Cardiac septum (tissue), 1 donor: ENCODE data around the gene WNT9A. TPM values are rescaled to one million over a fixed set of nuclear protein-coding genes. Genes with fewer than 3 reads are reported as not detected.

ENCODE experiments used
- DNase-seq: peaks from one replicate; pipeline ENCODE4 v3.0.0-alpha.2; 2020; ENCODE audit warnings: low spot score
- intact Hi-C: fragments of 100-400 bp; cut with DNase I; formaldehyde crosslinking; loops from one replicate; pipeline ENCODE4 v1.14.0; 2022
- total RNA-seq: library from RNA; stranded (reverse); fragmentation: NEBNext Ultra II Directional; extraction: Animal tissue kit (Norgen Biotek cat#: 25700); gene quantifications from one replicate; pipeline ENCODE4 v1.2.1, GENCODE V29; 2021
- donor health status: DM: no; HTN: no; CAD: no.

The WNT9A gene
- total RNA-seq, 1 donor from 2014 or later, result 6.5 TPM

DNA sequence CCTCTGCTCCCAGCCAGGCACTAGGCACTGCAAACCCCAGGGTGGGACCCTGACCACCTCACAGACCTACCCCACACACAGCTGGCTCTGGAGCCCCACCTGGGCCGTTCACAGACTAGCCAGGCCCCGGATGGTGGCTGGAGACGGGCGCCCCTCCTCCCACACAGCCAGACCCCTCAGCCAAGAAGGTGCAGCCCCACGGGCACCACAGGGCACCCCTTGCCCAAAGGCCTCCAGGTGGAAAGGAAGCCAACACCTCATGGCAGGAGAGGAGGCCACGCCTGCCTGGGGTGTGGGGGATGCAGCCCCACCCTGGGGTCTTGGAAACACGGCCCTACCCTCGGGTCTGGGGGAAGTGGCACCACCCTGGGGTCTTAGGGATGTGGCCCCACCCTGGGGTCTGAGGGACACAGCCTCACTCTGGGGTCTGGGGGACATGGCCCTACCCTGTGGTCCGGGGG, 44.6 kb downstream of the WNT9A start:
- DNase-seq, result no peak
- intact Hi-C loops, result no loop called here

DNA sequence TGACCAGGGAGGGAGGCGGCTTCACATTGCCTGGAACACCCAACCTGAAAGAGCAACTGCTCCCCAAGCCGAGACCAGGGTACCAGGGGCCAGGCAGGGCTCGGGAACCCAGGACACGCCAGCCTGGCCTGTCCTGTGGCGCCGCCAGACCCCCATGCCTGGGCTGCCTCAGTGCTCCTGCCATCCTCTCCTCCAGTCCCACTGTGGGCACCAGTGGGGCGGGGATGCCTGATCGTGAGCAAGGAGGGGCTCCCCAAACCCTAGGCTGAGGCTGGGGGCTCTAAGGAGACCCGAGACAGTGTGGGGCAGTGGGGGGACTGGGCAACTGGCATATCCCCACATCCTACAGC, 45.1 kb downstream of the WNT9A start:
- intact Hi-C loops, result no loop called here
- no peak for DNase-seq

DNA sequence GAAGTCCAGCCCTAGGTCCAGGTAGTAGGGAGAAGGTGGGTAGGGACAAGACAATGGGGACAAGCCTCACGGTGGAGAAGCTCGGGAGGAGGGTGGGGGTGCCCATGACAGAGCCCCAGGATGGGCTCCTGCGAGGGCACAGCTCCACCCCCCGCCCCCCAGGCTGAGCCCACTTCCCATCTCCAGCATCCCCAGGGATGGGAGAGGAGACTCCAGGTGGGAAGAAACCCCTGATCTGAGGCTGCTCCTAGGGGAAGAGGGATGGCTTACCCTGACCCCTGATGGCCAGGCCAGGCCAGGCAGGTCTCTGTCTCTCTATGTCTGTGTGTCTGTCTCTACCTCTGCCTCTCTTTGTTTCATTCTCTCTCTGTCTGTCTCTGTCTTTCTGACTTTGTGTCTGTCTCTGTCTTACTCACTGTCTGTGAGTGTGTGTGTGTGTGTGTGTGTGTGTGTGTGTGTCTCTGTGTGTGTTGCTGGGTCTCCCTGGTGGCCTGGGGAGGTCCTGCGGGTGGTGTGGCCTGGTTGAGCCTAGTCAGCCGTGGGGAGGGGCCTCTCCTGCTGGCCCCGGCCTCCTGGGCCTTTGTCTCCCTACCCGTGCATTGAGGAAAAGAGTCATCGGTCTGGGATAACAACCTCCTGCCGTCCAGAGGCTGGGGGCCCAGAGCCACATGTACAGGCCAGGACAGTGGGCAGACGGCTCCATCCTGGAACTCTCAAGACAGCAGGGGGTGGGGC, 45.7 kb downstream of the WNT9A start:
- intact Hi-C loops, result no loop called here

DNA sequence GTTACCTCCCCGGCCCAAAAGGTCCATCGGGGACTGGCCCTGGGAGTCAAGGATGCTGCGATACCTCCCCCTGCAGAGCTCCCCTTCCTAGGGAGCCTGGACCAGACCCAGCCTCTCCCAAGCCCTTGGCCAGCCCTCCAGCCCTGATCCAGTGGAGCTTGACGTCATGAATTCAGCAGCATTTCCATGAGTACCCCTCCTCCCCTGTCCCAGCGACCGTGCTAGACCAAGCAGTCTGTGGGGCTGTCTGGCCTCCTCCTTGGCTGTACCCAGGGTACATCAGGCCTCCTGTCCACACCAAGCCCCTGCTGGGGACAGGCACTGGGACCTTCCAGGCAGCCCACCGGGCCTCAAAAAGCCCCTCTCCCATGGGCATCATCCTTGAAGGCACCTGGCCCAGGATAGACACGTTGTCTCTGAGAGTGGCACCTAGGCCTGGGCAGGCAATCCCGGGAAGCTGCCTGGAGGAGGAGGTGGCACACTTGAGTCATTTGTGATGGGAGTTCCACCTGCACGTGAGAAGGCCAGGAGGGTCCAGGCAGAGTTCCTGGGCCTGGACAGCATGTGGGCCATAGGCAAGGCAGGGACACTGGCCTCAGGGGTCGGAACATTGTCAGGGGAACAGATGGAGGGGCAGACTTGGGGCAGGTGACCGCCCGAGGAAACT, 46.4 kb downstream of the WNT9A start:
- peak; percentile 68 for DNase-seq
- intact Hi-C loops, result no loop called here

More for the DNA sequence above, 45.7 kb downstream of the WNT9A start:
- peak; percentile 69 for DNase-seq

DNA sequence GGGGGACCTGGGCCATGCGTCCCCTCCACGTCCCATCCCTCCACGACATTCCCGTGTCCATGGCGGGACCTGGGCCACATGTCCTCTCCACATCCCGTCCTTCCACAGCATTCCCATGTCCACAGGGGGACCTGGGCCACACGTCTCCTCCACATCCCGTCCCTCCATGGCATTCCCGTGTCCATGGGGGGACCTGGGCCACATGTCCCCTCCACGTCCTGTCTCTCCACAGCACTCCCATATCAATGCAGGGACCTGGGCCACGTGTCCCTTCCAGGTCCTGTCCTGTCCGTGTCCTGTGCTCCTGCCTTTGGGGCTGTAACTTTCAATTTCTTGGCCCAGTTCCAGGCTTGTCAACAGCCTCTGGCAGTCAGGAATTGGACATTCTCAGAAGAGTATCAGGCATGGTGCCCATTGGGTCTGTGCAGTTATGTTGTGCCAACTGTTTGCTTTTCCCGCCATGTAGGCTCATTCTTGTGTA, 47.1 kb downstream of the WNT9A start:
- no peak for DNase-seq
- intact Hi-C loops, result no loop called here

DNA sequence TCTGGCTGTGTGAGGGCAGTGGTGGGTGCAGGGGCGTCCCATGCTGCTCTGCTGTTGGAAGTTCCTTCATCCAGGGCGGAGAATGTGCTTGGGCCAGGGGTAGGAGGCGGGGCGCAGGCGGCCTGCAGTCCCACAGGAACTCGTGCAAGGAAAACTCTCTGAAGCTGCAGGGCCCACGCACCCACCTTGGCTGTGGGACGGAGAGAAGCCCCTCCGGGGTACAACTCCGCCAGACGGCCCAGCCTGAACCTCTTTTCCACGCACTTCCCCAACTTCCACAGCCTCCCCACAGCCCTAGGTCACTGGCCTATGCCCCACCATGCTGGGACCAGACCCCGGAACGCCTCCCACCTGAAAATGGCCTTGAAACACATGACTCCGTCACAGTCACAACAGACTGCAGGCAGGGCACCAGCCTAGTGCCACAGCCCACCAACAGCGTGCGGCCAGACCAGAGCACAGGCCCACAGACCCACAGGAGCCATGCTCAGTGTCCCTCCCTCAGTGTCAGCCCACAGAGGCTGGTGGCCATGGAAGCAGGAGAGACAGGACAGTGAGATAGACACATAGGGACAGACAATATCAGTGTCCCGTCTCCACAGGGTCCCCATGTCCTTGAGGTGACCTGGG, 47.8 kb downstream of the WNT9A start:
- intact Hi-C loops, result no loop called here
- DNase-seq, result peak; percentile 69

DNA sequence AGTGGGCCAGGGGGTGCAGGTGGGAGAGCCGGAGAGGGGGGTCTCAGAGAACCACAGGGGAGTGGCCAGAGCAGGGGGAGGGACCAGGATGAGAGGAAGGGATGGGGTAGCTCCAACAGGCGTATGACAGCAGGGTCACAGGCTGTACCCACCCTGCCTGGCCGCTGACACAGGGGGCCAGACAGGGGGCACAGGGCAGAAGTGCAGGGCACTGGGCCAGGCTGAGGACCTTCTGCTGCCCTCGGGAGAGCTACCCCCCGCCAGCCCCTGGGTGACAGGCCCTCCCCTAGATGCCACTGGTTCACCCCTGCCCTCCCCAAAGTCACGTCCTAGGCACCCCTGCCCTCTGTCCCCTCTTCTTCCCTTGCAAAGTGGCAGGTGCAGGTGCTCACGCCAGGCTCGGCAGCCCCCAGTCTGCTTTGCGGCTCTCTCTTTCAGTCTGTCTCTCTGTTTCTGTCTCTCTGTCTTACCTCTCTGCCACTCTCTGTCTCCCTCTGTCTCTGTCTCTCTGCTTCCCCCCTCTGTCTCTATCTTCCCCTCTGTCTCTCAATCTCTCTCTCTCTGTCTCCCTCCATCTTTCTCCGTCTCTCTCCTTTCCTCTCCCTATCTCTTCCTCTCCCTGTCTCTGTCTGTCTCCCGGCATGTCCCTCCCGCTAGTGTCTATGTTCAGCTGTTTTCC, 48.5 kb downstream of the WNT9A start:
- intact Hi-C loops, result no loop called here
- peak; percentile 57 for DNase-seq

DNA sequence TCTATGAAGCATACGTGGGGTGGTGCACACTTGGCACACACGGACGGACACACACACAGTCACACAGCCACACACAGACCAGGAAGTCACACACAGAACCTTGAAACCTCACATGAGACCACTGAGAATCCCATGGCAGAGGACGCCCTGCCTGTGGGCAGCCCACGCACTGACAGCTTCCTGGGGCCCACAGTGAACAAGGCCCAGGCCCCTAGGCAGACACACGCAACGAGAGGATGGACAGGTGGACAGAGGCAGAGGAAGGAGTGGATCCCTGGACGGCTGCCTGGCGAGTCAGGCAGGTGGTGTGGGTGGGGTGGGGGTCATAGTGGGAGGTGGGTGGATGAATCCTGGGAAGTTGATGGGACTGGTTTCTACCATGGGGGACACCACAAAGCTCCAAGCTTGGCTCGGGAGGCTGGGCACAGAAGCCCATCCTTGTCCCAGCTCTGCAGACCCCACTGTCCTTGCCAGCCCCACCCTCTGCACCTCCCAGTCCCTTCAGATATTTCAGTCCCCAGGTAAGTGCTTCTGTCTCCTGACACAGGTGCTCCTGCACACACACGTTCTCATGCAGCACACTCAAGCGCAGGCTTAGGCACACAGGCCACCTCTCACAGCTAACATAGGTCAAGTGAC, 49.1 kb downstream of the WNT9A start:
- DNase-seq, result peak; percentile 60

DNA sequence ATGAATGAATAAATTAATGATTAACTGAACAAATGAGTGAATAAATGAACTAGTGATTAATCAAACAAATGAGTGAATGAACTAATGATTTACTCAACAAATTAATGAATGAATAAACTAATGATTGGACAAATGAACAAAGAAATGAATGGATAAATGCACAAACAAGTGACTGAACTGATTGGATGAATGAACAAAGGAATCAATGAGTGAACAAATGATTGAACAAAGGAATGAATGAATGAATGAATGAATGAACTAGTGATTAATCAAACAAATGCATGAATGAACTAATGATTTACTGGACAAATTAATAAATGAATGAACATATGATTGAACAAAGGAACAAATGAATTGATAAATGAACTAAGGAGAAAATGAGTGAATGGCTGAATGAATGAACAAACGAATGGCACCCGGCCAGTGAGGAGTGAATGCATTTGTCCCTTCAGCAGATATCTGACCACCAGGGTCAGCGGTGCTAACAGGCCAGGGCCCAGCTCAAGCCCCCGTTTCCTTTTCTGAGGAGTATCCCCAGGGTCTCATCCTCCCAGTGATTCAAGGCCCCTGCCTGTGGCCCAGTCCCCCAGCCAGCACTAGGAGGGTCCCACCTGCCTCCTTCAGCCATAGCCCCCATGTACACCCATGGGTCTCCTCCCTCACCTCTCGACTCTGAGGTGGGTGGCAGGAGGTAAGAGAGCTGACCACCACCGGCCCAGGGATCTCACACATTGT, 49.9 kb downstream of the WNT9A start:
- intact Hi-C loops, result no loop called here
- DNase-seq, result peak; percentile 46

More for the DNA sequence above, 49.1 kb downstream of the WNT9A start:
- intact Hi-C loops, result no loop called here

DNA sequence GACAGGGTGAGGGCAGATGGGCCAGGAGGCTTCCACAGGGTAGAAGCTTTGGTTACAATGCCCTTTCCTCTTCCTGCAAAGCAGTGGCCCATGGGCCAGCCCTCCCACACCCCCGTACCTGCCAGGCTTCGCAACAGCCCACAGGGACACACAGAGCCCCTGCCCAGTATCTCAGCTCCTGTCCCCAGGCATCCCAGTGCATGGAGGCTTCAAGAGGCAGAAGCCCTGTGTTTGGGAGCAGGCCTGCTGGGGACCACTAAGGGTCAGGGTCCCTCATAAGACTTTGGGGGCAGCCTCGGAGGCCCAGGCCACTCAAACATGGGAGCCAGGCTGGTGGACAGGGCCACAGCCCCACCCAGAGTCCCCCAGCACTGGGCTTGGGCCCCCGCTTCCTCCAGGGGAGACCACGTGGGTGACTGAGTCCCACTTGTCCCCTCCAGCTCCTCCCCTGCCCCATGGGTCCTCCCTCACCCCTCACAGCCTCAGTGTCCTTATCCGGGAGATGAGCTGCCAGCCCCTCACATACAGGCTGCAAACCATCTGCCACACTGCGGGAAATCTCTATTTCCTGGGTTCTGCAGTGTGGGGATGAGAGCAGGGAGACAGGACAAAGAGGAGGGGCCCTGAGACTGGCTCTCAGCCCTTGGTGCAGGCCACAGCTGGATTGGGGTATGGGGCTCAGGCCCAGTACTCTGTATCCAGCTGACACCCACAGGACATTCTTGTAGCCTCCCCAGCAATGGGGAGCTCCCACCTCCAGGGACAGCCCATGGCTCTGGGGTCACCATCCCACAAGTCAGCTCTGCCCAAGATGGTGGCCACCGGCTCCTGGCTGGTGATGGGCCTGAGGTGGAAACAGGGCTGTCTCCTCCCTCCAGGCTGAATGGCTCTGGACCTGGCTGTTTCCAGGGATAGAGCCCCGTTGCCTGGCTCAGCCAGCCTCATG, 50.7 kb downstream of the WNT9A start:
- DNase-seq, result peak; percentile 71
- intact Hi-C loops, result no loop called here

DNA sequence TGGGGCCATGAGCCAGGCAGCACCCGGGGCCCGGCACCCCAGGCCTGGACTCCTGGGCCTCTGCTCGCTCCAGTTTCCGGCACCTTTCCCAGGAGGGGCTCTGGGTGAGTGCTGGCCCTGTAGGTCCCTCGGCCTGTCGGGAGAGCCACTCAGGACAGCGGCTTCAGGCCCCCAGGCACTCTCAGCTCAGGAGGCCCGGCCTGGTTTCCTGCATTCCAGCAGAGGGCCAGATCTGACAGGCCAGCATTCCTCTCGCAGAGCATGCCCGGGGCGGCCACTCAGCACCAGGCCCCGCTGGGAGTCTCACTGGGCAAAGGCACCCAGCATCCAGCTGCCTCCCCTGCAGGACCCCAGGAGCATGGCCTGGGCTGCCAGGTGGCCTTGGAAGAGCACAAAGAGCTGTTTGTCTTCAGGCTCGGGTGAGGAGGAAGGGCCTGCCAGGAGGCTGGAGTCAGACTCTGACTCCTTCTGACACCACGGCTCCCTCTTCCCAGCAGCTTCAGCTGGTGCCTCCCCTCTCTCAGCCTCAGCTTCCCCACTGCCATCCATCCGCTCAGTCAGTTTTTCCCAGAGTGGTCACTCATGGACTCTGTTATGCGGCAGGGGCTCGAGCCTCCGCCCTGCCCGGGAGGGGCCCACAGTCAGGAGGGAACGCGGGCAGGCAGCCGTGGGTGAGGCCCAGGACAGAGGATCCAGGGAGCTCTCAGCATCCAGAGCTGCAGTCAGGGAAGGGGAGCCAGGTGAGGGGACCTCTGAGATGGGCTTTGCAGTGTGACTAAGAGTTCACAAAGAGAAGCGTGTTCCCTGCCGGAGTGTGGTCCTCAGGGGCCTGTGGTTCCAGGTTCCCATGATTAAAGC, 51.7 kb downstream of the WNT9A start:
- peak; percentile 78 for DNase-seq

DNA sequence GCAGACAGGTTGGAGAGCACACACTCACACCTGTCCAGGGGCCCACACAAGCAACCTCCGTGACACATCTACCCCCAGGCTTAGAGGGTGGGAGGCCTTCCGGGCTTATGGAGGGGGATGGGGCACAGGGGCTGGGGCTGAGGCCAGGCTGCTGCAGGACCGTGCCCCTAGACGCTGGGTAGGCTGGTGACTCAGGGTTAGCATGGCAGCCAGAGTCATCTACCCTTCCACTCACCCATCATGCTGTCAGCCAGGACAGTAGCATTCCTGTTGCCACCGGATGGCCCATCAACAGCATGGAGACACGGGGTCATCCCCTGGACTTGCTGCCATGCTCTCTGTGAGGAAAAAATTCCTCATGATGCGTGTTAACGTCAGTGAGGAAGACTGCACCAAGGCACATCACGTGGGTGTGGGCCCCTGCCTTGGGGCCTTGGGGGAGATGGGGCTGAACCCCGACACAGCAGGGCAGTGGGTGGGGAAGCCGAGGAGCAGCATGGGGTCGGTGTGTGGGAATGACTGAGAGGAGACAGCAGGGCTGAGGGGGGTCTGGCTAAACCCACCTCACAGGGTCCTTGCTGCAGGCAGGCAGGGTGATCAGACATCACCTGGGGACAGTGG, 52.8 kb downstream of the WNT9A start:
- intact Hi-C loops, result no loop called here
- DNase-seq, result peak; percentile 70

More for the DNA sequence above, 51.7 kb downstream of the WNT9A start:
- intact Hi-C loops, result no loop called here

DNA sequence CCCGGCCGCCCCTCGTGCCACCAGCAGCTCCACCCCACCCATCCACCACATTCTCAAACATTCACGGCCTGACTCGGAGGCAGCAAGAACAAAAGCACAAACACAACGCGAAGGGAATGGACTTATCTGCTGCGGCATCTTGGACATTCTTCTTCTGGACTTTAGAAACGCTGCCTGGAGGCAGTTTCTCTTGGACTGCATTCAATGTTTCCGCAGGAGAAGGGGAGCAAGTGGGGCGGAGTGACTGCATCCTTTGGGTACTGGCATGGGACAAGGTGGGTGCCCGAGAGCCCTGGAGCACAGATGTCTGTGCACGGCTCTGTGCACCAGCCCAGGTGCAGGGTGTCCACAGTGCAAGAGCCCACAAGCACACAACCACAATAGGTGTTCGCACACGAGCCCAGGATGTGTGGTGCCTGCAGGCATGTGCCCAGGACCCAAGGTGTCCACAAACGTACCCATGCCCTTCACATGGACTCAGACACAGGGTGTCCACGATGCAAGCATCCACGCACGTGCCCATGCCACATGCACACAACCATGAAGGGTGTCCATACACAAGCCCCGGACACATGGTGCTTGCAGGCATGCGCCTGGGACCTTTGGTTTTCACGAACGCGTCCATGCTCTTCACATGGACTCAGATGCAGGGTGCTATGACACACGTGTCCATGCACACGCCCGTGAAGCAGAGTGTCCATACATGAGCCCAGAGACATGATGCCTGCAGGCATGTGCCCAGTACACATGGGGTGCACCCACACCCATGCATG, 53.6 kb downstream of the WNT9A start:
- intact Hi-C loops, result no loop called here
- peak; percentile 46 for DNase-seq

DNA sequence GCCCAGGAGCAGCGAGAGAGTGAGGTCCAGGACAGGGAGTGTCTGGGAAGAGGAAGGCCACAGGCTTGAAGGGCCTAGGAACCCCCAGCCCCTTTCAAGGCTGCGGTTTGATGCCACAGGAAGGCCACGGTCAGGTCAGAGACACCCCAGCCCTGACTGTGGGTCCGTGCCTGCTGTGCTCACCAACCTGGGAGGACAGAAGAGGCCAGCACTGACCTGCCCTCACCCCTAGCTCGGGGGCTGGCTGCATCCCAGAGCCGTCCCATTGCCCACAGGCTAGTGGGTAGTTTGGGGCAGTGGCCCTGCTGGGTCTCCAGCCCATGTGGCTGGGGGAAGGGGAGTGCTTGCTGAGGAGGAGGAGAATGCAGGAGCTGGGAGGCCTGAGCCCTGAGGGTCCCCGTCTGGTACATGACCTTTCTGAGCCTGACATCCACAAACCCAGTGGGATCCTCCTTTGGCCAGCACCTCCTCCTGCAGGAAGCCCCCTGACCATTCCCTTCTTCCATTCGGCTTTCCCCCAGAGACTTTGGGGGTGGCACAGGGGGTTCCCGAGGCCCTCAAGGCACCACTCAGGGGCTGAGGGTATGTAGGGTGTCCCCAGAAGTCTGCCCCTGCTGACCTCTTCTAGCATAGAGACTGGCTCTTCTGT, 54.3 kb downstream of the WNT9A start:
- intact Hi-C loops, result no loop called here
- DNase-seq, result peak; percentile 57
